K562 (cell line): Measurements from ENCODE around the gene HDAC7. TPM values are rescaled to one million over a fixed set of nuclear protein-coding genes. Genes with fewer than 3 reads are reported as not detected.

Source experiments
- CCAR2 ChIP-seq: fragments of 200-400 bp; formaldehyde crosslinking; IDR thresholded peaks from 2 replicates; pipeline ENCODE4 v1.6.1; 2017; ENCODE audit warnings: mild to moderate bottlenecking, low read depth, low read length
- CREB3L1 ChIP-seq: fragments of 450-650 bp; IDR thresholded peaks from 2 replicates; pipeline ENCODE4 v1.6.1; 2014; ENCODE audit warnings: low read depth, mild to moderate bottlenecking, moderate library complexity, borderline replicate concordance
- ELF4 ChIP-seq: fragments of 450-650 bp; formaldehyde crosslinking; IDR thresholded peaks from 2 replicates; pipeline ENCODE4 v1.4.0; 2022; ENCODE audit warnings: missing genetic modification characterization
- HINFP ChIP-seq: fragments of 450-650 bp; conservative IDR thresholded peaks from 2 replicates; pipeline ENCODE4 v1.6.1; 2016; ENCODE audit warnings: missing genetic modification characterization, low read depth, mild to moderate bottlenecking, control low read depth, missing compliant biosample characterization
- HIVEP1 ChIP-seq: fragments of 250-450 bp; sonication (Bioruptor Pico); IDR thresholded peaks from 2 replicates; pipeline ENCODE4 v1.4.0; 2020; ENCODE audit warnings: mild to moderate bottlenecking
- MEF2D ChIP-seq: conservative IDR thresholded peaks from 2 replicates; pipeline ENCODE4 v1.6.1; 2016; ENCODE audit warnings: low read depth, missing genetic modification characterization, missing compliant biosample characterization
- NFXL1 ChIP-seq: fragments of 450-650 bp; formaldehyde crosslinking; IDR thresholded peaks from 2 replicates; pipeline ENCODE4 v1.4.0; 2021; ENCODE audit warnings: mild to moderate bottlenecking
- POLR3A ChIP-seq: IDR thresholded peaks from 2 replicates; pipeline ENCODE4 v1.6.1; 2011; ENCODE audit warnings: borderline replicate concordance, mild to moderate bottlenecking, moderate library complexity; ENCODE audit not compliant: insufficient read length, insufficient read depth; ENCODE audit errors: extremely low read depth
- RERE ChIP-seq: sonication (generic); formaldehyde crosslinking; IDR thresholded peaks from 2 replicates; pipeline ENCODE4 v1.8.0; 2023; ENCODE audit warnings: missing genetic modification reagents, mild to moderate bottlenecking, borderline replicate concordance
- SMARCE1 ChIP-seq: fragments of 450-650 bp; IDR thresholded peaks from 2 replicates; pipeline ENCODE4 v1.7.1; 2016; ENCODE audit warnings: mild to moderate bottlenecking
- U2AF1 ChIP-seq: fragments of 200-400 bp; formaldehyde crosslinking; optimal IDR thresholded peaks from 2 replicates; pipeline ENCODE3; 2017; ENCODE audit warnings: mild to moderate bottlenecking, low read depth, low read length, moderate library complexity
- UBTF ChIP-seq, 2 experiments: IDR thresholded peaks; 2 replicates each; pipeline ENCODE4 v1.6.1; 2012; ENCODE audit warnings: improper control_type of control experiment in 2 of 2, low read depth in 2 of 2, low read length in 2 of 2, borderline replicate concordance in 1 of 2
- USF1 ChIP-seq: sonication (generic); formaldehyde crosslinking; IDR thresholded peaks from 2 replicates; pipeline ENCODE4 v1.9.0; 2022; ENCODE audit warnings: mild to moderate bottlenecking, missing genetic modification reagents
- ZZZ3 ChIP-seq: fragments of 450-650 bp; IDR thresholded peaks from 2 replicates; pipeline ENCODE4 v1.6.1; 2016; ENCODE audit warnings: antibody characterized with exemption, mild to moderate bottlenecking, moderate library complexity
- polyA plus RNA-seq, 8 experiments: library from polyadenylated mRNA; depleted of rRNA in 4 of 8; stranded (reverse) in 5 of 8; unstranded in 3 of 8; fragments of >200 nt; fragmentation: Nextera tagmentation in 2 of 8; fragmentation: Illumina TruSeq in 1 of 8; extraction: Ambion mirVana in 2 of 8; extraction: Trizol in 1 of 8; gene quantifications; 2 replicates each; pipeline versions ENCODE4 v1.2.1 to v1.2.3, GENCODE V29; 2011 to 2014; ENCODE audit warnings: inconsistent platforms in 1 of 8, missing spikeins in 1 of 8
- total RNA-seq, 7 experiments: library from RNA; depleted of rRNA in 6 of 7; stranded (reverse); fragments of >200 nt in 6 of 7; fragmentation: Illumina TruSeq in 2 of 7; extraction: Trizol in 2 of 7; gene quantifications; 2 replicates each; pipeline versions ENCODE4 v1.2.1 to v1.2.3, GENCODE V29; 2011 to 2021; ENCODE audit warnings: low replicate concordance in 1 of 7

HDAC7 gene
- total and polyA plus RNA-seq, 9 of the 15 experiments (the other 6 are each of a cell fraction or from before 2014, with no cell fraction given), result 2.5 to 129 (median 31.1) TPM

- TF ChIP-seq CCAR2 (no peak), U2AF1 (no peak), NFXL1 (CRISPR knock-in tag) (no peak), USF1 (CRISPR knock-in tag) (no peak), HIVEP1 (no peak), ZZZ3 (no peak), ELF4 (no peak), RERE (CRISPR knock-in tag) (no peak), SMARCE1 (peak; percentile 70; the same call in 1 of the 2 replicates), UBTF (IDR thresholded peaks at IDR 0.05; ENCODE audit: borderline replicate concordance in 1 of 2, low read depth in 2 of 2, low read length in 2 of 2) (no peak), POLR3A (no peak), MEF2D (tag) (no peak), CREB3L1 (no peak), HINFP (tag) (no peak)
These were observed 30.7 kb upstream of the HDAC7 start (continued) for GRCh38 chr12:47850153-47851084.
